ENCODE results near the gene PPM1L.

PPM1L gene

DNA sequence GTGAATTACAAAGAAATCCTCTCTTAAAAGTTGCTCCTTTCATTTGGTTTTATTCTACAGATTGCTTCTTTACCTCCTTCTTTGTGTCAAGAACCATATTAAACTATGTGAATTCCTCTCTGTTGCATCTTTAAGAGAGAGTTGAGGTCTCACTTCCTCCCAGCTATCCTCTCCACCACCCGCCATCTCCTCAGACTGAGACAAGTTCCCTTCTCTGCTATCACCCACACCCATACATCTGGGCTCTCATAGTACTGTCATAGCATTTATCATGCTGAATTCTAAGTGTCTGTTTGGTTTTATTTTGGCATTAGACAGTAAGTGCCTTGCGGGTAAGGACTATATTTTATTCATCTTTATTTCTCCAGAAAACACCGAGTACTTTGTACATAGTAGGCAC is 294.9 kb downstream of the PPM1L start:
- no peak for DNase-seq

DNA sequence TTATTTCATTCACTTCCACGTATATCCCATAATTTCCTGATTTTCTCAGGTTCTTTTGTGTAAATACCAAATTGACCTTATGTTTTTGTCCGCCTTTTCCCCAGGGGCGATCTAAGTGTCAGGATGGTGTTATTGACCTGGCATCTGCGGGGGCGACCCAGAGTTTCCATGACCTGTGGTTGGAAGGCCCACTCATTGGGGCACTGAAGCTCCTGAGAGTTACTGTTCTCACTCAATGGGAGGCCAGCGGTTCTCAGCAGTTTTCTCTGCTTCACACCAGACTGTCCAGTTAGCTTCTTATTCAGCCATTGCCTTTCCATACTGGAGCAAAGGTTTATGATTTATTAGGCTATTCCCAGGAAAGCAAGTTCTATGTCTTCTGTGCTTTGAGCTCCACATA is 295.8 kb downstream of the PPM1L start:
- no peak for DNase-seq

DNA sequence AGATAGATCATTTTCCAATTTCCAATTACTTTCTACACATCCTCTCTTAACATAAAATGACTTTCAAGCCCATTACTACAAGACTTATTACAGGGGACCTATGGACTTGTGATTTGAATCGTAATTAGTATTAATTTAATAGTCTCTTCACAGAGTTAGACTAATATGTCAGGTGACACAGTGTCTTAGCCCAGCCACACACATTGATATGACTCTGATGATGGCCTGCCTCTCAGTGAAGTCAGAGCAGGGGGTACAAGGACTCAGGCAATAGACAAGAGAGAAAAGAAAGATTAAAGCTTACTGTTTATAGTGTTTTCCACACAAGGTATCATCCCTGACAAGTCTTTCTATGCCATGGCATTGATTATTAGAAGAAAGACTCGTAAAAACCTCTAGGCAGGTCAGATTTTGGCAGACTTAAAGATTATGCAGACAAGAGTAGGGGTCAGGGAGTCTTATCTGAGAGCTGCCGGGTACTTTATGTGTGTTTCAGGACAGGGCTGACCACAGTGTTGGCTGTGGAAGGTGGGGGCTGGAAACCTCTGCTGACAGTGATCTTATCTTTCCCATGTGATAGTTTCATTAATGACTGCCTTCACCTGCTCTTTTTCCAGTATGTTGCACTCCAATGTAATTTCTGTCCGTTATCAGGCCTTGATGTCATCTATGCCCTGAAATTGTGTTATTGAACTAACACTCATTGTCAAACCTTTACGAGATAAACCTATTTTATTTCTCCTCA is 299.0 kb downstream of the PPM1L start:
- no peak for DNase-seq

GRCh38 chr3:161064413-161064812 is 308.4 kb downstream of the PPM1L start:
- no peak for DNase-seq

- peak; percentile 21 for DNase-seq
Measured at GRCh38 chr3:161066930-161067329, 310.9 kb downstream of the PPM1L start.

- no peak for DNase-seq
Measured at GRCh38 chr3:161067335-161067734, 311.3 kb downstream of the PPM1L start.

- DNase-seq, result peak; percentile 86
Measured at GRCh38 chr3:161069511-161070251, 313.6 kb downstream of the PPM1L start.

GRCh38 chr3:161070252-161070930 is 314.4 kb downstream of the PPM1L start:
- DNase-seq, result no peak

DNA sequence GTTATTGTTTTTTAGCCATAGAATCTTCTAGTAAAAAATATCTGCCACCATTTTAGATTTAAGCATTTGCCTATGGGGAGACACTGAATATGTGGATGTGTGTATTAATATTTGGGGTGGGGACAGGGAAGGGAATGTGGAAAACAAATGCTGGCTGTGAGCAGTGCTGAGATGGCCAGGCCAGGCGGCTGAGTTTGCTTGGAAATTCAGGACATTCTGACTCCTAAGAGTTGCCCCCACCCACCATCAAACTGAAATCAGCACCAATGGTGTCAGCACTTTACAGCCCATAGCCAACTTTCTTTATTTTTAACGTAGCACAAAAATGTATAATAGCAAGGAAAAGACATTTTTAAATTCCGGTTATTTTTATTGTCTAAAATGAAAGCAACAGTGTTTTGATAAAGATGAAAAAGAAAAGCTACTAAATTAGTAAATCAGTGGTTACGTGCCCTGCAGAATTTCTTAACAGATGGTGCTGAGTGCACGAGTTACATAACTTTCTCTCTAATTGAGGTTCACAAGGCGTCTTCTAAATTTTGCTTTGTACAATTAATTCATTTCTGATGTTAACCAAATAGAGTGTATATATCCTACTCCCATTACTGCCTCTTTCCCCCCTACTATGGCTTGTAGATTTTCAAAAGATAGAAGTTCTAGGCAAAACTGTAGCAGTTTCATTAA is 315.1 kb downstream of the PPM1L start:
- DNase-seq, result no peak

GRCh38 chr3:161072211-161072621 is 316.2 kb downstream of the PPM1L start:
- no peak for DNase-seq

- DNase-seq, result no peak
Measured at GRCh38 chr3:161072751-161073150, 316.7 kb downstream of the PPM1L start.

DNA sequence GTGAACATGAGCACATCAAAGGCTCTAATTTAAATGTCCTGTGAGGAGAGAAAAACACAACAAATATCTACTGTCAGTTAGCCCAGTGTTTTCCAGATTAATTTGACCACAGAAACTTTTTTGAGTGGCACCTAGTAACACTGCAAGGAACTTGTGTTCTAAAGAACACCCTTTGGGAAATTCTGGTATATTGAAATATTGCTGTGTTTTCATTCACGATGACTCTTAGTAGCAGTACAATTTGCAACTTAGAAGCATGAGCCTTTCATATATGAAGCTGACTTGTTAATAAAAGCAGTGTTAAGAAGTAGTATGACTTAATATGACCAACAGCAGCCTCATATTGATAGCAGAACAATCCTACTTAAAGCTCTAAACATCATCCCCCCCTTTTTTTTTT is 317.1 kb downstream of the PPM1L start:
- no peak for DNase-seq

- no peak for DNase-seq
Measured at GRCh38 chr3:161081633-161082032, 325.6 kb downstream of the PPM1L start.

DNA sequence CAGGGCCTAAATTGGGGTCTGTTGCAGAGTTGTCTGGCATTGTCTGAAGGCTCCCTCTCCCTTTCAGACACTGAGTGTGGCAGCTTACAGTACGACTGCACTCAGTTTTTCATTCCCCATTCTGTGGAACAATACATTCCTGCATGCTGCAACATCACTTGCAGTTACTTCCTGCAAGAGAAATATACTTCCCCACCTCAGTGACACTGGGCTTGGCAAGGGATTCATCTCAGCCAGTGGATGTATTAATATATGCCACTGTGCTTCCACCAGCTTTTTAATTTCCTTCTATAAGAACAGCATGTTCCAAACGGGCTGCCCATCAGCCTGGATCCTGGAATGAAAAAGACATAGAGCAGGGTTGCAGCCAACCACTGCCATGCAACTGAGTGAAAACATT is 326.0 kb downstream of the PPM1L start:
- no peak for DNase-seq

GRCh38 chr3:161083131-161083530 is 327.1 kb downstream of the PPM1L start:
- no peak for DNase-seq

GRCh38 chr3:161084277-161084676 is 328.2 kb downstream of the PPM1L start:
- no peak for DNase-seq

DNA sequence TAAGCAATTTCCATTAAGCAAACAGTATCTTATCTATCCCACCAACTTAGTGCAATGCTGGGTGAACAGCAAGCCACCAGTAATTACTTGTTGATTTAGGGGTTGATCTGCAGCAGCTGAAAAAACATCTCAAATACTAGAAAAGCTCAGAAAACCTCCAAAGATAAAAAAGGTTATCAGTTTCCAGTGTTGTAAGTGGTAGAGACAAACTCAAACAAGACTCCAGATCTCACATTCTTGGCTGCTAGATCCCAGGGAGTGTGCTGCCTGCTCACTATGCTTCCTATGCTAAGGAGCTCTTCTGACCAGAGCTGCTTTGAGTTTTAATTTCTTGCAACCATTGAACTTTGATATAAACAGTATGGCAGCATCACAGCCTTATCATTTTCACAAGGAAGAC is 337.9 kb downstream of the PPM1L start:
- DNase-seq, result no peak

- no peak for DNase-seq
Measured at GRCh38 chr3:161096771-161097367, 340.8 kb downstream of the PPM1L start.

DNA sequence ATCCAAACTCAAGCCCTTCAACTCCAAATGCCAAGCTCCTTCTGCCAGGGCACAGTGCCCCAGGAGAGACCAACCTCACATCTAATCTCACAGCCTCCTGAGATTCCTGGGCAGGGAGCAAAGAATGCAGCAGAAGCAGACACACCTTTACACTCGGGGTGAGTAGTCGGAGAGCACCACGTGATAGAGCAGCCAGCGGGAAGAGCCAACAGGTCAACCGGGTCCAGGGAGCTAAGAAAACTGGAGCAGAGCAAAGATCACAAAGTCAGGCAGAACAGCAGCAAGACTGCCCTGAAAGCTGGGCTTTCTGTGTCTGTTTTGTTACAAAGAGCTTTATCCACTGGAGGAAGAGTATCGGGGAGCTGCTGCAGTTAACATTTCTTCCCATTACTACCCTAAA is 345.0 kb downstream of the PPM1L start:
- no peak for DNase-seq

DNA sequence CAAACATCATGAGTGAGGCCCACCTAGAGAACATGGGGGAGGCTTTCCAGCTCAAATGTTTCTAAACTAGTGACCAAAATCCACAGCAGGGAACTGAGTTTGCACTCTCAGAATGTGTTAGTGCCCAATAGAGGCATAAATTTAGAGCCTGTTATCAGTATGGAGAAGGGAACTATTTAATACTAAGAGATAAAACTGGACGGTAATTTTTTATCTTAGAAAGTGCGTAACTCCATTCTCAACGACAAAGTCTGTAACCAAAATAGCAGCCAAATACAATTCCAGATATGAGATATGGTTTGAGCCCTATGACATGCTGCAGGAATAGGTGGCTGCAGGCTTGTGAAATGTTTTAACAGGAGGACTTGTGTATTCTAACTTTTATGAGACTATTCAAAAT is 345.6 kb downstream of the PPM1L start:
- DNase-seq, result no peak

GRCh38 chr3:161103776-161104385 is 347.9 kb downstream of the PPM1L start:
- DNase-seq, result no peak
